MCF 10A (cell line): ENCODE data around the gene AGAP1. TPM values are rescaled to one million over a fixed set of nuclear protein-coding genes. Genes with fewer than 3 reads are reported as not detected.

Experiments
- BruUV-seq: library from RNA; stranded (reverse); fragments of 400-500 nt; replicated peaks from 2 replicates; lab custom pipeline; 2021; lab: Mats Ljungman, UMichigan
- CTCF ChIA-PET: fragments of 300-600 bp; sonication (Branson Sonifier 250); formaldehyde crosslinking; extraction: SDS; loops from one replicate; lab custom pipeline; 2021; ENCODE audit warnings: antibody characterized with exemption, inconsistent platforms; lab: Yijun Ruan, JAX
- POLR2A ChIA-PET: fragments of 300-600, 350-650 bp; sonication (Branson Sonifier 250); formaldehyde crosslinking; extraction: SDS; loops from one replicate; lab custom pipeline; 2020; ENCODE audit warnings: antibody characterized with exemption, inconsistent platforms; lab: Yijun Ruan, JAX
- DNase-seq: peaks from one replicate; pipeline ENCODE4 v3.0.0-alpha.2; 2018; ENCODE audit not compliant: unreplicated experiment
- H3K27ac Mint-ChIP-seq: one replicate; pipeline ENCODE4 v1.8.0; 2022; ENCODE audit warnings: mild to moderate bottlenecking, low read depth, mixed read lengths; ENCODE audit not compliant: unreplicated experiment
- H3K27me3 Mint-ChIP-seq: one replicate; pipeline ENCODE4 v1.8.0; 2022; ENCODE audit warnings: mixed read lengths; ENCODE audit not compliant: insufficient read depth, unreplicated experiment
- H3K36me3 Mint-ChIP-seq: one replicate; pipeline ENCODE4 v1.8.0; 2022; ENCODE audit warnings: mild to moderate bottlenecking, moderate library complexity, mixed read lengths; ENCODE audit not compliant: insufficient read depth, unreplicated experiment
- H3K4me1 Mint-ChIP-seq: one replicate; pipeline ENCODE4 v1.8.0; 2022; ENCODE audit warnings: mixed read lengths; ENCODE audit not compliant: insufficient read depth, unreplicated experiment
- H3K4me3 Mint-ChIP-seq: one replicate; pipeline ENCODE4 v1.8.0; 2022; ENCODE audit warnings: mild to moderate bottlenecking, moderate library complexity, mixed read lengths; ENCODE audit not compliant: unreplicated experiment
- H3K9me3 Mint-ChIP-seq: one replicate; pipeline ENCODE4 v1.8.0; 2022; ENCODE audit warnings: mixed read lengths; ENCODE audit not compliant: unreplicated experiment
- CTCF ChIP-seq: fragments of 200-600 bp; IDR thresholded peaks from one replicate; pipeline ENCODE4 v1.8.0; 2022; ENCODE audit warnings: antibody characterized with exemption, mild to moderate bottlenecking; ENCODE audit not compliant: unreplicated experiment
- intact Hi-C: fragments of 100-400 bp; cut with micrococcal nuclease; formaldehyde crosslinking; loops from 2 replicates; pipeline ENCODE4 v1.14.1; 2022
- total RNA-seq: library from RNA; stranded (reverse); gene quantifications from 2 replicates; pipeline ENCODE4 v1.2.3, GENCODE V29; 2022

Gene AGAP1
- total RNA-seq, 1 experiment from 2014 or later, result 41.3 TPM

- no peak for TF ChIP-seq CTCF
- Mint-ChIP-seq H3K9me3 (no peaks in the 10 kb centered on the region), H3K27ac (no peak overlapping the region), H3K4me3 (no peak overlapping the region), H3K36me3 (no peaks in the 10 kb centered on the region), H3K4me1 (peaks cover 5% of the 10 kb centered on the region), H3K27me3 (peaks cover 58% of the 10 kb centered on the region)
- intact Hi-C loops, result no loop called here
- ChIA-PET POLR2A (interaction anchor here (0.7 kb wide), 1 partner anchor 10 kb away, joined by 3 read pairs; no protein-coding TSS in a partner anchor), CTCF (interaction anchor here (1.0 to 4.2 kb wide), 2 partner anchors 10 to 392 kb away, joined by 4 to 14 read pairs; no protein-coding TSS in a partner anchor)
- no peak for DNase-seq
- BruUV-seq, result no TSS peak
Observed at GRCh38 chr2:236171181-236171679, 677.4 kb downstream of the AGAP1 start.

GRCh38 chr2:236171680-236172254, 677.9 kb downstream of the AGAP1 start:
- Mint-ChIP-seq H3K4me3 (no peak overlapping the region), H3K4me1 (peaks cover 5% of the 10 kb centered on the region), H3K36me3 (no peaks in the 10 kb centered on the region), H3K27me3 (peaks cover 53% of the 10 kb centered on the region), H3K9me3 (no peaks in the 10 kb centered on the region), H3K27ac (no peak overlapping the region)
- ChIA-PET CTCF (interaction anchor here (1.0 to 4.2 kb wide), 2 partner anchors 9 to 393 kb away, joined by 4 to 14 read pairs; no protein-coding TSS in a partner anchor), POLR2A (interaction anchor here (0.7 kb wide), 1 partner anchor 9 kb away, joined by 3 read pairs; no protein-coding TSS in a partner anchor)
- intact Hi-C loops, result no loop called here
- no TSS peak for BruUV-seq
- no peak for DNase-seq
- no peak for TF ChIP-seq CTCF

GRCh38 chr2:236172255-236173035, 678.6 kb downstream of the AGAP1 start:
- H3K27ac Mint-ChIP-seq, result no peak overlapping the region
- BruUV-seq, result no TSS peak
- ChIA-PET POLR2A (interaction anchor here (0.7 kb wide), 1 partner anchor 8 kb away, joined by 3 read pairs; no protein-coding TSS in a partner anchor), CTCF (interaction anchor here (4.2 kb wide), 1 partner anchor 9 kb away, joined by 14 read pairs; no protein-coding TSS in a partner anchor)
- TF ChIP-seq CTCF, result no peak
- H3K36me3 Mint-ChIP-seq, result no peaks in the 10 kb centered on the region
- H3K9me3 Mint-ChIP-seq, result no peaks in the 10 kb centered on the region
- intact Hi-C loops, result no loop called here
- no peak overlapping the region for H3K4me3 Mint-ChIP-seq
- peaks cover 52% of the 10 kb centered on the region for H3K27me3 Mint-ChIP-seq
- H3K4me1 Mint-ChIP-seq, result peaks cover 5% of the 10 kb centered on the region
- DNase-seq, result no peak
